Suprapubic skin (tissue), 4 donors: Measurements from ENCODE around the gene CMKLR1. TPM values are rescaled to one million over a fixed set of nuclear protein-coding genes. Genes with fewer than 3 reads are reported as not detected.

Experiments
- DNase-seq, 2 donors: peaks; one replicate each; pipeline ENCODE4 v3.0.0-alpha.2; 2019; ENCODE audit warnings: low spot score in 2 of 2
- H3K27ac ChIP-seq: fragments of 200-600 bp; sonication (generic); one replicate; pipeline ENCODE4 v1.5.1; 2019
- H3K27me3 ChIP-seq: fragments of 200-600 bp; sonication (generic); one replicate; pipeline ENCODE4 v1.5.1; 2019
- H3K36me3 ChIP-seq: fragments of 200-600 bp; sonication (generic); one replicate; pipeline ENCODE4 v1.5.1; 2019
- H3K4me1 ChIP-seq: fragments of 200-600 bp; sonication (generic); one replicate; pipeline ENCODE4 v1.5.1; 2019
- H3K4me3 ChIP-seq: fragments of 200-600 bp; sonication (generic); one replicate; pipeline ENCODE4 v1.5.1; 2019; ENCODE audit warnings: mild to moderate bottlenecking
- H3K9me3 ChIP-seq: fragments of 200-600 bp; sonication (generic); one replicate; pipeline ENCODE4 v1.5.1; 2019
- EP300 ChIP-seq: sonication (generic); formaldehyde crosslinking; IDR thresholded peaks from one replicate; pipeline ENCODE4 v1.6.1; 2017; ENCODE audit warnings: antibody characterized with exemption
- POLR2A ChIP-seq, 2 donors: fragments of 450-650 bp; IDR thresholded peaks; one replicate each; pipeline ENCODE4 v1.6.1; 2017; ENCODE audit warnings: antibody characterized with exemption in 2 of 2, mild to moderate bottlenecking in 2 of 2, moderate library complexity in 2 of 2
- POLR2AphosphoS5 ChIP-seq, 3 donors: sonication (generic); formaldehyde crosslinking; IDR thresholded peaks; one replicate each; pipeline ENCODE4 v1.6.1; 2017; ENCODE audit warnings: antibody characterized with exemption in 3 of 3
- WGBS: methylation state at CpG from one replicate; pipeline ENCODE4 v1.1.5; 2018; 5-methylcytosine and 5-hydroxymethylcytosine counted together
- total RNA-seq, 4 donors: library from RNA; depleted of rRNA; stranded (reverse); fragments of >200 nt; gene quantifications; one replicate each; pipeline ENCODE4 v1.1.0, GENCODE V29; 2016
- TF ChIP-seq, protein P1 (sequence below), 2 donors: fragments of 200-600 bp in 1 of 2; fragments of 450-650 bp in 1 of 2; sonication (generic) in 1 of 2; IDR thresholded peaks; one replicate each; pipeline ENCODE4 v1.5.1; 2016 to 2019; ENCODE audit warnings: antibody characterized with exemption in 2 of 2, mild to moderate bottlenecking in 1 of 2, moderate library complexity in 1 of 2

CMKLR1 gene
- total RNA-seq, 4 donors from 2014 or later: 2.1 to 5.2 (median 3.4) TPM

DNA sequence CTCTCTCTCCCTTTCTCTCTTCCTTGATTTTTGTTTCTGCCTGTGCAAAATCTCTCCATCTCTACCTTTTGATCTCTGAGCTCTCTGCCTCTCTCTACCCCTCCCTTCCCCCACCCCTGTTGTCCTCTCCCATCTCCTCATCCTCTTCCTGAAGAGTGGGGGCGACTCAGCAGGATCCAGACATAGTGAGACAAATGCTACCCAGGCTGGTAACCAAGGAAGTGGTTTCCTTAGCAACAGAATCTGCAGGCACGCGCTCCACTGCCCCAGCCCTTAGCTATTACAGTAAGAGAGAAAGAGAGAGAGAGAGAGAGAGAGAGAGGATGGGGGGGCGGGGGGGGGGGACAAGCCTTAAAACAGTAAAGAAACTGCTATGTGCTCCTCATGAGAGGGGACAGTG, 85.6 kb downstream of the CMKLR1 start:
- WGBS: 12% methylated on average over 4 of the region's 4 CpGs
- Histone ChIP-seq H3K27ac (no peak overlapping the region), H3K4me3 (no peak overlapping the region), H3K36me3 (no peaks in the 10 kb centered on the region), H3K9me3 (no peaks in the 10 kb centered on the region), H3K27me3 (peaks cover 31% of the 10 kb centered on the region), H3K4me1 (no peaks in the 10 kb centered on the region)
- peak in 1 of 2 donors; percentile 18 for DNase-seq
- TF ChIP-seq POLR2A (IDR thresholded peaks at IDR 0.05) (no peak), POLR2AphosphoS5 (IDR thresholded peaks at IDR 0.05) (no peak), EP300 (no peak)
- TF ChIP-seq, protein P1, sequence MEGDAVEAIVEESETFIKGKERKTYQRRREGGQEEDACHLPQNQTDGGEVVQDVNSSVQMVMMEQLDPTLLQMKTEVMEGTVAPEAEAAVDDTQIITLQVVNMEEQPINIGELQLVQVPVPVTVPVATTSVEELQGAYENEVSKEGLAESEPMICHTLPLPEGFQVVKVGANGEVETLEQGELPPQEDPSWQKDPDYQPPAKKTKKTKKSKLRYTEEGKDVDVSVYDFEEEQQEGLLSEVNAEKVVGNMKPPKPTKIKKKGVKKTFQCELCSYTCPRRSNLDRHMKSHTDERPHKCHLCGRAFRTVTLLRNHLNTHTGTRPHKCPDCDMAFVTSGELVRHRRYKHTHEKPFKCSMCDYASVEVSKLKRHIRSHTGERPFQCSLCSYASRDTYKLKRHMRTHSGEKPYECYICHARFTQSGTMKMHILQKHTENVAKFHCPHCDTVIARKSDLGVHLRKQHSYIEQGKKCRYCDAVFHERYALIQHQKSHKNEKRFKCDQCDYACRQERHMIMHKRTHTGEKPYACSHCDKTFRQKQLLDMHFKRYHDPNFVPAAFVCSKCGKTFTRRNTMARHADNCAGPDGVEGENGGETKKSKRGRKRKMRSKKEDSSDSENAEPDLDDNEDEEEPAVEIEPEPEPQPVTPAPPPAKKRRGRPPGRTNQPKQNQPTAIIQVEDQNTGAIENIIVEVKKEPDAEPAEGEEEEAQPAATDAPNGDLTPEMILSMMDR (IDR thresholded peaks at IDR 0.05): no peak

DNA sequence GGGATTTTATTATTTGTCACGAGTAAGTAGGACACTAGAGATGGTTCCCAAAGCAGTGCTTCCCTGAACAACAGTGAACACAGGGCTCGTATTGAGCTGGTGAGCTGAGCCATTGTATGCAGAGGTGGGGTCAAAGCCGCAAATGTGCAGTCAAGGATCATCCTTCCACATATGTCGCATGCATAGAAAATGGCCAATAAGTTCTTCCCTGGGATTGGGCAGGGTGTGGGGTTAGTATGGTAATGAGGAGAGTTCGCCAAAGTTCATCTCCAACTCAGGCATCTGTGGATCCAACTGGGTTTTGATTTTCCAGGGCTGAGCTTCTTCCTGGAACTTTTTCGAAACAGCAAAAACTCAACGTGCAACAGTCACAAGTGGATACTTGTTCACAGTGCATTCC, 86.6 kb downstream of the CMKLR1 start:
- Histone ChIP-seq H3K27me3 (peaks cover 31% of the 10 kb centered on the region), H3K36me3 (no peaks in the 10 kb centered on the region), H3K4me1 (no peaks in the 10 kb centered on the region), H3K4me3 (no peak overlapping the region), H3K9me3 (no peaks in the 10 kb centered on the region), H3K27ac (no peak overlapping the region)
- TF ChIP-seq POLR2A (IDR thresholded peaks at IDR 0.05) (no peak), EP300 (no peak), POLR2AphosphoS5 (IDR thresholded peaks at IDR 0.05) (no peak)
- TF ChIP-seq, protein P1 (IDR thresholded peaks at IDR 0.05): no peak
- 78% methylated on average over 7 of the region's 7 CpGs for WGBS
- peak in 1 of 2 donors; percentile 9 for DNase-seq

DNA sequence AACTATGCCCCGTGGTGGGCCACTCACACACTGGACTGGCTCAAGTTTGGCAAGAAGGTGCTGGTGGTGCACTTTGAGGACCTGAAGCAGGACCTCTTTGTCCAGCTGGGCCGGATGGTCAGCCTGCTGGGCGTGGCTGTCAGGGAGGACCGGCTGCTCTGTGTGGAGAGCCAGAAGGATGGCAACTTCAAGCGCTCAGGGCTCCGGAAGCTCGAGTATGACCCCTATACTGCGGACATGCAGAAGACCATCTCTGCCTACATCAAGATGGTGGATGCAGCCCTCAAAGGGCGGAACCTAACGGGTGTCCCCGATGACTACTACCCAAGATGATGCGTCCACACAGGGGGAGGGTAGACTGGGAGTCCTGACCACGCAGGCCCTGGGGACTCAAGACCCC, 91.1 kb downstream of the CMKLR1 start:
- Histone ChIP-seq H3K4me3 (no peak overlapping the region), H3K4me1 (no peaks in the 10 kb centered on the region), H3K36me3 (no peaks in the 10 kb centered on the region), H3K27me3 (peaks cover 17% of the 10 kb centered on the region), H3K9me3 (no peaks in the 10 kb centered on the region), H3K27ac (no peak overlapping the region)
- peak in 1 of 2 donors; percentile 61 for DNase-seq
- TF ChIP-seq POLR2A (IDR thresholded peaks at IDR 0.05): no peak
- TF ChIP-seq POLR2AphosphoS5 (IDR thresholded peaks at IDR 0.05): no peak
- TF ChIP-seq, protein P1 (IDR thresholded peaks at IDR 0.05): no peak
- TF ChIP-seq EP300: no peak
- 94% methylated on average over 11 of the region's 13 CpGs for WGBS

DNA sequence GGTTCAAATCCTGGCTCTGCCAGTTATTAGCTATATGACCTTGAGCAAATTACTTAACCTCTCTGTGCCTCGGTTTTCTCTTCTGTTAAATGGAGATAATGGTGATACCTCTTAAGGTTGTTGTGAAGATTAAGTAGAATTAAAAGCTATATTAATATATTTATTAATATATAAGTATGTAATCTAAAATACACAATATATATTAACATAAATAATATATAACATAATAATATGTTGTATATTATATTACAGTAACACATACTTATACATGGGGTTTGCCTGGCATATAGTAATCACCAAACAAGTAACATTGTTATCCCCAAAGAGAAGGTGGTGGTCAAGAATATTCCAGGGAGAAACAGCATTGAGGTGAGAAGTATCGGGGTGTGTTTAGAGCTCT, 92.0 kb downstream of the CMKLR1 start:
- TF ChIP-seq, protein P1 (IDR thresholded peaks at IDR 0.05): no peak
- no peak for TF ChIP-seq POLR2A (IDR thresholded peaks at IDR 0.05)
- no peak for TF ChIP-seq EP300
- no peak for TF ChIP-seq POLR2AphosphoS5 (IDR thresholded peaks at IDR 0.05)
- DNase-seq: no peak
- H3K9me3 ChIP-seq: no peaks in the 10 kb centered on the region
- H3K36me3 ChIP-seq: no peaks in the 10 kb centered on the region
- H3K27me3 ChIP-seq: peaks cover 10% of the 10 kb centered on the region
- no peak overlapping the region for H3K27ac ChIP-seq
- 81% methylated on average over 2 of the region's 2 CpGs for WGBS
- no peaks in the 10 kb centered on the region for H3K4me1 ChIP-seq
- H3K4me3 ChIP-seq: no peak overlapping the region

DNA sequence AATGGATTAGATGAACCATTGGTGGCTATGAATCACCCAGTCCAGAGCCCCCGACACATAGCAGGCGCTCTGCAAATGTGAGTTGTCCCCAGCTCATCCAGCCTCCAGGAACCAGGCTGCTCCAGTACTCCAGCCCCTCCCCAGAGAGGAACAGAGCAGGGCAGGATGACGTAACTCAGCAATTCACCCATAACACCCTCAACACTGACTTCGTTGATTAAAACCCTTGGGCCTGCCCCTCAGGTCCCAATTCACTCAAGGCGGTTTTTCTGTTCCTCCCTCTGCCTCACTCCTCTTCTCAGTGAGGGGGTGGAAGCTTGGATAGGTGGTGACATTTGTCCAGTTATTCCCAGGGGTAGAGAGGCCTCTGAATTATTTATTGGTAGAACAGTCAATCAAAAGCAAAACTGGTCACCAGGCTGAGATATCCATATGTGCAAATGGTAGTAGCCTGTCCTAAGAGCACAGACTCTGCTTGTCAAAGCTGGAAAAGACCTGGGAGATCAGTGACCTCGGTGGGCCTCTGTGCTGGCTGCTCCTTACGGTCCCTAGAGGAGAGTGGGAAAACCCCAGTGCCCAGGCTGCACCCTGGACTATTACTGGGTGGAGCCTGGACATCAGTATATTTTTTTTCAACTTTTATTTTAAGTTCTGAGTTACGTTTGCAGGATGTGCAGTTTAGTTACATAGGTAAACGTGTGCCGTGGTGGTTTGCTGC, 97.0 kb downstream of the CMKLR1 start:
- H3K36me3 ChIP-seq: no peaks in the 10 kb centered on the region
- DNase-seq: peak in 1 of 2 donors; percentile 44
- no peak overlapping the region for H3K4me3 ChIP-seq
- H3K27ac ChIP-seq: no peak overlapping the region
- no peaks in the 10 kb centered on the region for H3K9me3 ChIP-seq
- TF ChIP-seq EP300 (no peak), POLR2AphosphoS5 (IDR thresholded peaks at IDR 0.05) (no peak), POLR2A (IDR thresholded peaks at IDR 0.05) (no peak)
- TF ChIP-seq, protein P1 (IDR thresholded peaks at IDR 0.05): no peak
- H3K27me3 ChIP-seq: peaks cover 19% of the 10 kb centered on the region
- 44% methylated on average over 8 of the region's 10 CpGs for WGBS
- no peaks in the 10 kb centered on the region for H3K4me1 ChIP-seq
